Measurements from ENCODE around the gene MYD88.

DNA sequence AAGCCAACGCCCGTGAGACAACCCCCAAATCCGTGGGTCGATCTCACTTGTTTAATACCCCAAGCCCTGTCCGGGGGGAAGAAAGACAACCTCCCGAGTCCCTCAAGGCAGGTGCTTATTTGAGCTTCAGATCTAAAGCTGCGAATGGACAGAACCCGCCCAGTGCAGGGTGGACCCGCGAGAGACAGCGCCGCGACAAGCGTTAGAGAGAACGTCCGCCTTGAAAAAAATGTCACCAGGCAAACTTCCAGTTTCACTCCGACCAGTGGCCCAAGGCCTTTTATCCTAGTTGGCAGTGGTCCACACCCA is 26.1 kb downstream of the MYD88 start:
- TF ChIP-seq, protein P1, sequence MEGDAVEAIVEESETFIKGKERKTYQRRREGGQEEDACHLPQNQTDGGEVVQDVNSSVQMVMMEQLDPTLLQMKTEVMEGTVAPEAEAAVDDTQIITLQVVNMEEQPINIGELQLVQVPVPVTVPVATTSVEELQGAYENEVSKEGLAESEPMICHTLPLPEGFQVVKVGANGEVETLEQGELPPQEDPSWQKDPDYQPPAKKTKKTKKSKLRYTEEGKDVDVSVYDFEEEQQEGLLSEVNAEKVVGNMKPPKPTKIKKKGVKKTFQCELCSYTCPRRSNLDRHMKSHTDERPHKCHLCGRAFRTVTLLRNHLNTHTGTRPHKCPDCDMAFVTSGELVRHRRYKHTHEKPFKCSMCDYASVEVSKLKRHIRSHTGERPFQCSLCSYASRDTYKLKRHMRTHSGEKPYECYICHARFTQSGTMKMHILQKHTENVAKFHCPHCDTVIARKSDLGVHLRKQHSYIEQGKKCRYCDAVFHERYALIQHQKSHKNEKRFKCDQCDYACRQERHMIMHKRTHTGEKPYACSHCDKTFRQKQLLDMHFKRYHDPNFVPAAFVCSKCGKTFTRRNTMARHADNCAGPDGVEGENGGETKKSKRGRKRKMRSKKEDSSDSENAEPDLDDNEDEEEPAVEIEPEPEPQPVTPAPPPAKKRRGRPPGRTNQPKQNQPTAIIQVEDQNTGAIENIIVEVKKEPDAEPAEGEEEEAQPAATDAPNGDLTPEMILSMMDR (conservative IDR thresholded peaks at IDR 0.05 in 1 of 2, IDR thresholded peaks at IDR 0.05 in 1 of 2; ENCODE audit: extremely low read depth in 1 of 2, insufficient read depth in 1 of 2, low read depth in 1 of 2, low read length in 2 of 2), result no peak
- TF ChIP-seq EZH2 (IDR thresholded peaks at IDR 0.05; ENCODE audit: borderline replicate concordance, low read length), result no peak
